ENCODE results near the gene HOXC12. TPM values are rescaled to one million over a fixed set of nuclear protein-coding genes. Genes with fewer than 3 reads are reported as not detected.

The HOXC12 gene
- total RNA-seq, 4 donors from 2014 or later, result 3.7 to 6.8 (median 4.7) TPM

DNA sequence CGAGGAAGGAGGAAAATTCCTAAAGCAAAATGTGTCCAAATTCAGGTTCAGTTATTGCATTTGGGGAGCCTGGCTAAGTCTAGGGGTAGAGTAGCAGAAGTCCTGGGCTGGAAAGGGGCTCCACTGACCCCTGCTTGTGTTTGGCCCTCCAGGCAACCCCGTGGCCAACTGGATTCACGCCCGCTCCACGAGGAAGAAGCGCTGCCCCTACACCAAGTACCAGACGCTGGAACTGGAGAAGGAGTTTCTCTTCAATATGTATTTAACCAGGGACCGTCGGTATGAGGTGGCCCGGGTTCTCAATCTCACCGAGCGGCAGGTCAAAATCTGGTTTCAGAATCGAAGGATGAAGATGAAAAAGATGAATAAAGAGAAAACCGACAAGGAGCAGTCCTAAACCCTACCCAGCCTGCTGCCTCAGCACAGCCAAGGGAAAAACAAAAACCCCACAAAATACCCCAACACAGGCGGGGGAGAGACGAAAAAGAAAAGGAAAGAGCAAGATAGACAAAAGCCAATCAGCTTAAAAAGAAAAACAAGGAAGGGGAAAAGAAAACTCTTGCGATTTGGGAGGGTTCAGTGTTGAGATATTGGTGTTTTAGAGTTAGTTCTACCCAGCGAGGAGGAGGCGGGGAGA is 47.7 kb downstream of the HOXC12 start:
- H3K27ac ChIP-seq, result peak overlapping the region; percentile 98
- H3K4me3 ChIP-seq, result peak overlapping the region; percentile 67
- H3K36me3 ChIP-seq, result no peaks in the 10 kb centered on the region
- peaks cover 62% of the 10 kb centered on the region for H3K4me1 ChIP-seq
- no peaks in the 10 kb centered on the region for H3K9me3 ChIP-seq
- peaks cover 16% of the 10 kb centered on the region for H3K27me3 ChIP-seq
- 36% methylated on average over 19 of the region's 19 CpGs for WGBS
- no peak for DNase-seq (ENCODE audit: low spot score in 2 of 2)
- TF ChIP-seq POLR2AphosphoS5 (IDR thresholded peaks at IDR 0.05) (no peak), POLR2A (IDR thresholded peaks at IDR 0.05) (no peak), EP300 (IDR thresholded peaks at IDR 0.05) (no peak)
- TF ChIP-seq, protein P1, sequence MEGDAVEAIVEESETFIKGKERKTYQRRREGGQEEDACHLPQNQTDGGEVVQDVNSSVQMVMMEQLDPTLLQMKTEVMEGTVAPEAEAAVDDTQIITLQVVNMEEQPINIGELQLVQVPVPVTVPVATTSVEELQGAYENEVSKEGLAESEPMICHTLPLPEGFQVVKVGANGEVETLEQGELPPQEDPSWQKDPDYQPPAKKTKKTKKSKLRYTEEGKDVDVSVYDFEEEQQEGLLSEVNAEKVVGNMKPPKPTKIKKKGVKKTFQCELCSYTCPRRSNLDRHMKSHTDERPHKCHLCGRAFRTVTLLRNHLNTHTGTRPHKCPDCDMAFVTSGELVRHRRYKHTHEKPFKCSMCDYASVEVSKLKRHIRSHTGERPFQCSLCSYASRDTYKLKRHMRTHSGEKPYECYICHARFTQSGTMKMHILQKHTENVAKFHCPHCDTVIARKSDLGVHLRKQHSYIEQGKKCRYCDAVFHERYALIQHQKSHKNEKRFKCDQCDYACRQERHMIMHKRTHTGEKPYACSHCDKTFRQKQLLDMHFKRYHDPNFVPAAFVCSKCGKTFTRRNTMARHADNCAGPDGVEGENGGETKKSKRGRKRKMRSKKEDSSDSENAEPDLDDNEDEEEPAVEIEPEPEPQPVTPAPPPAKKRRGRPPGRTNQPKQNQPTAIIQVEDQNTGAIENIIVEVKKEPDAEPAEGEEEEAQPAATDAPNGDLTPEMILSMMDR (IDR thresholded peaks at IDR 0.05), result no peak

DNA sequence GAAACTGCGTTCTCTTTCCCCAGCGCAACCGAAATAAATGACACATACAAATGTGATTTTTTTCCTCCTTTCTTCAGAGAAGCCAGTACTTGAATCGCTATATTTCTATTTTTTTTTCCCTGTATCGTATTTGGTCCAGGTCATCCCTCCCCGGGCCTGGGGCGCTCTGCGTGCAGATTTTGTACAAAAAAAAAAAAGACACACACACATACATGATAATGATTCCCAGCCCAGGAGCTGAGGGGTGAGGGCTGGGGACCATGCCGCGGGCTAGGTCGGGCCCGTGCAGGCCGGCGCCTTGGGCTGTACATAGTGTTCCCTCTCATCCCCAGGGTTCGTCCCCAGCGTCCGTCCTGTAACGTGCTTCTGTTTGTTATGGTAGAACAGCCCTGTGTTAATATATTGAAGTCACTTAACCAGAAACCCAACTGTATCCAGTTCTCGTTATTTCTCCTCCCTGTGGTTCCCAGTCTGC is 48.2 kb downstream of the HOXC12 start:
- Histone ChIP-seq H3K9me3 (no peaks in the 10 kb centered on the region), H3K4me1 (peaks cover 61% of the 10 kb centered on the region), H3K36me3 (no peaks in the 10 kb centered on the region), H3K27me3 (peaks cover 16% of the 10 kb centered on the region), H3K27ac (peak overlapping the region; percentile 98), H3K4me3 (peak overlapping the region; percentile 67)
- TF ChIP-seq, protein P1 (IDR thresholded peaks at IDR 0.05), result no peak
- TF ChIP-seq EP300 (IDR thresholded peaks at IDR 0.05), result no peak
- TF ChIP-seq POLR2AphosphoS5 (IDR thresholded peaks at IDR 0.05), result peak in 1 of 3 donors; percentile 28
- TF ChIP-seq POLR2A (IDR thresholded peaks at IDR 0.05), result no peak
- WGBS, result 68% methylated on average over 19 of the region's 19 CpGs
- DNase-seq (ENCODE audit: low spot score in 2 of 2), result no peak

DNA sequence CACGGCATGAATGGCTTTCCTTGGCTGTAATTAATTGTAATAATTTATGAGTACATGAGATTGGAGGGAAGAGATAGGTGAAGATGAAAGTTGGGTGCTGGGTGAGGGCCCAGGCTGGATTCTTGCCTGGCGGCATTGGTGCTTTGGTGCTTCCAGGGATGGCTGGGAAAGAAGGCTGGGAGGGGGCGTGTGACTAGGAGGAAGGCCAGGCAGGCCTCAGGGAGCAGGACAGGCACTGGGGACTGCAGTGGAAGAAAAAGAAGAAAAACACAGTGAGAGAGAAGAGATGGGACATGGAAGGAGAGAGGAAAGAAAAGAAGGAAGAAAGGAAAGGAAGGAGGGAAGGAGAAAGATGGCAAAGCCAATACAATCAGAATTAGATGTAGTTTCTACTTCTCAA is 48.9 kb downstream of the HOXC12 start:
- Histone ChIP-seq H3K4me1 (peaks cover 60% of the 10 kb centered on the region), H3K9me3 (no peaks in the 10 kb centered on the region), H3K36me3 (no peaks in the 10 kb centered on the region), H3K27ac (peak overlapping the region; percentile 98), H3K27me3 (peaks cover 16% of the 10 kb centered on the region), H3K4me3 (peak overlapping the region; percentile 67)
- TF ChIP-seq EP300 (IDR thresholded peaks at IDR 0.05), result no peak
- TF ChIP-seq POLR2AphosphoS5 (IDR thresholded peaks at IDR 0.05), result no peak
- TF ChIP-seq, protein P1 (IDR thresholded peaks at IDR 0.05), result no peak
- DNase-seq (ENCODE audit: low spot score in 2 of 2), result no peak
- WGBS, result 14% methylated on average over 3 of the region's 3 CpGs

DNA sequence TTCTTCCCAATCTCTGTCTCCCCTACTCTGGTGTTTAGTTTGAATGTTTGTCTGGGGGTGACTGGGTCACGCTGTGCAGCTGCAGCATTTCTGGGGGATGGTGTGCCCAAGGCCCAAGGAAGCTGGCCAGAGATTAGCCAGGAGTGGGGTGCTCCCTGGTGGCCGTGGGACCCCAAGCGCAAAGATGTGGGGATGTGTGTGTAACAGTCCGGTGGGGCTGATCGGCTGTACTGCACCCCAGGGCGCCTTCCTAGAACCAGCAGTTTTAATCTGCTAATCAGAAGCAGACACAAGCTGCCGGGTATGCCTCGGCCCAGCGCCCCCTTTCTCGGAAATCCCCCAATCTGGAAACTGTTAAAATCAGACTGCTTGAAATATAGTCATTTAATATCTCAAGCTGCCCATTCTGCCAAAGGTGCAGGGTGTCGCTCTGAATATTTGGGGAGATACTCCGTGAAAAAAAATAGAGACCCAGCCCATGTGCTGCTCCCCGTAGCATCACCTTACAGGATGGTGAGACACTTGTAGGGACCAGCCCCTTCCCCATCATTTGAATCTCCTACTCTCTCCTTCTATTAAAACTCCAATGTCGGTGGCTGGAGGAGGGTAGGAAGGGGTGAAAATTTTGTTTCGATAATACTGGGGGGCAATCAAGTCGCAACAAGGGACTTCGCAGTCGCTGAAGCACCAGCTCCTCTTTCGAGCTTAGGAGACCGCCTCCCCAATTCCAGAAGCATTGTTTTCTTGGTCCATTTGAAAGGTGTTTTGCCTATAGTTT is 49.5 kb downstream of the HOXC12 start:
- no peak for TF ChIP-seq POLR2A (IDR thresholded peaks at IDR 0.05)
- TF ChIP-seq EP300 (IDR thresholded peaks at IDR 0.05), result no peak
- TF ChIP-seq, protein P1 (IDR thresholded peaks at IDR 0.05), result no peak
- TF ChIP-seq POLR2AphosphoS5 (IDR thresholded peaks at IDR 0.05), result no peak
- DNase-seq (ENCODE audit: low spot score in 2 of 2), result no peak
- peaks cover 56% of the 10 kb centered on the region for H3K4me1 ChIP-seq
- H3K27me3 ChIP-seq, result peaks cover 16% of the 10 kb centered on the region
- WGBS, result 53% methylated on average over 20 of the region's 20 CpGs
- H3K27ac ChIP-seq, result peak overlapping the region; percentile 98
- no peaks in the 10 kb centered on the region for H3K9me3 ChIP-seq
- no peaks in the 10 kb centered on the region for H3K36me3 ChIP-seq
- peak overlapping the region; percentile 67 for H3K4me3 ChIP-seq

All from suprapubic skin (tissue), 4 donors.